Esophagus (tissue), 2 donors: ENCODE measurements around the gene CS. TPM values are rescaled to one million over a fixed set of nuclear protein-coding genes. Genes with fewer than 3 reads are reported as not detected.
"Not testable (repeated sequence)": the region's sequence is repeated elsewhere in the genome, so short reads cannot be mapped to it uniquely, and the experiment has no call there.

Experiments
- H3K27ac ChIP-seq, 2 donors: one replicate each; pipeline ENCODE4 v1.5.1; 2013; ENCODE audit warnings: low read depth in 2 of 2, mild to moderate bottlenecking in 2 of 2, inconsistent platforms in 1 of 2, low read length in 1 of 2, moderate library complexity in 1 of 2
- H3K27me3 ChIP-seq, 2 donors: one replicate each; pipeline ENCODE4 v1.6.1; 2013; ENCODE audit warnings: low read length in 2 of 2, control low read depth in 1 of 2, mild to moderate bottlenecking in 1 of 2; ENCODE audit not compliant: insufficient read depth in 2 of 2, control insufficient read depth in 1 of 2
- H3K36me3 ChIP-seq, 2 donors: one replicate each; pipeline ENCODE4 v1.6.1; 2013; ENCODE audit warnings: low read length in 1 of 2; ENCODE audit not compliant: control insufficient read depth in 2 of 2, insufficient read depth in 2 of 2
- H3K4me1 ChIP-seq, 2 donors: one replicate each; pipeline ENCODE4 v1.6.1; 2013; ENCODE audit warnings: low read length in 1 of 2; ENCODE audit not compliant: control insufficient read depth in 2 of 2, insufficient read depth in 2 of 2
- H3K4me3 ChIP-seq, 2 donors: one replicate each; pipeline ENCODE4 v1.5.1; 2013; ENCODE audit warnings: low read length in 2 of 2, mild to moderate bottlenecking in 2 of 2, low read depth in 1 of 2, moderate library complexity in 1 of 2
- H3K9me3 ChIP-seq, 2 donors: one replicate each; pipeline ENCODE4 v1.6.1; 2013; ENCODE audit warnings: mild to moderate bottlenecking in 2 of 2, low read depth in 1 of 2, low read length in 1 of 2, moderate library complexity in 1 of 2; ENCODE audit not compliant: control insufficient read depth in 2 of 2, insufficient read depth in 1 of 2
- WGBS, 2 donors: extraction: QIAGEN DNeasy Blood & Tissue Kit; methylation state at CpG; one replicate each; pipeline ENCODE4 v1.1.7; 2013; 5-methylcytosine and 5-hydroxymethylcytosine counted together
- polyA plus RNA-seq, 2 donors: library from polyadenylated mRNA; stranded (reverse); fragments of 200-250 nt; gene quantifications; one replicate each; pipeline ENCODE4 v1.2.3, GENCODE V29; 2013
- donor health status: healthy with polysubstance abuse.
- donor health status: Bipolar disorder and iron deficiency.

CS gene
- polyA plus RNA-seq, 2 donors = 53.7 to 98.0 TPM

DNA sequence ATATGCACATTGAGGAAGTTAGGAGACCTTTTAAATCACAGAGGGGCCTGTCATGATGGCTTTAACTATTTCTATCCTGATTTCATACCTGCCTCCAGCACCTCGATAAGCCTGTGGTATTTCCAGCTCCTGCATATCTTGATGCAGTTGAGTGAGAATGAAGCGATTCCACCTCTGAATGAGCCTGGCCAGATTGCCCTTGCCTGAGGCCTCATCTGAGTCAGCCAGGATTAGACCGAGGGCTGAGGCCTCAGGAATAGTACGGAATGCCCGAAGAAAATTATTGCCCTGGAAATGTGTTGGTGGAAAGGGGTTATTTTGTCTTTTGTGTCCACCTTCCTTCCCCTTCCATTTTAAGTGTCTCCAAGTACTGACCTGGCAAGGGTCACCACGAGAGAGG, 24.1 kb upstream of the CS start:
- Histone ChIP-seq H3K9me3 (no peaks in the 10 kb centered on the region), H3K4me1 (no peaks in the 10 kb centered on the region), H3K4me3 (no peak overlapping the region), H3K36me3 (peaks cover 17 to 34% of the 10 kb centered on the region in 2 donors), H3K27me3 (no peaks in the 10 kb centered on the region), H3K27ac (no peak overlapping the region)
- WGBS, 2 donors = 72 to 74% methylated on average over 6 of the region's 6 CpGs

DNA sequence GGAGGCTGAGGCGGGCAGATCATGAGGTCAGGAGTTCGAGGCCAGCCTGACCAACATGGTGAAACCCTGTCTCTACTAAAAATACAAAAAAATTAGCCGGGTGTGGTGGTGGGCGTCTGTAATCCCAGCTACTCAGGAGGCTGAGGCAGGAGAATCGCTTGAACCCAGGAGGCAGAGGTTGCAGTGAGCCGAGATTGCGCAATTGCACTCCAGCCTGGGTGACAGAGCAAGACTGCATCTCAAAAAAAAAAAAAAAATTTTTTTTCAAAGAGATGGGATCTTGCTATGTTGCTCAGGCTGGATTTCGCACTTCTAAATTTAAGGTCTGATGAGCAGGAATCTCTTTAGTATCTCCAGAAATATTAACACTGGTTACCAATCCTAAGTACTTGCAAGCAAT, 21.5 kb upstream of the CS start:
- H3K4me3 ChIP-seq, H3K9me3 ChIP-seq, H3K27me3 ChIP-seq, H3K27ac ChIP-seq, H3K4me1 ChIP-seq: not testable (repeated sequence)
- peaks cover 13 to 25% of the 10 kb centered on the region in 2 donors for H3K36me3 ChIP-seq
- 84 to 98% methylated on average over 8 of the region's 8 CpGs for WGBS, 2 donors

DNA sequence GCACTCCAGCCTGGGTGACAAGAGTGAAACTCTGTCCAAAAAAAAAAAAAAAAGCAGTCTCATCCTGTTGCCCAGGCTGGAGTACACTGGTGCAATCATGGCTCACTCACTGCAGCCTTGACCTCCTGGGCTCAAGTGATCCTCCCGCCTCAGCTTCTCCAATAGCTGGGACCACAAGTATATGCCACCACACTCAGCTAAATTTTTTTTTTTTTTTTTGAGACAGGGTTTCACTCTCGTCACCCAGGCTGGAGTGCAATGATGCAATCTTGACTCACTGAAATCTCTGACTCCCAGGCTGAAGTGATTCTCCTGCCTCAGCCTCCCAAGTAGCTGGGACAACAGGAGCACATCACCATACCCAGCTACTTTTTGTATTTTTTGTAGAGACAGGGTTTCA, 20.9 kb upstream of the CS start:
- Histone ChIP-seq H3K36me3 (peaks cover 13 to 22% of the 10 kb centered on the region in 2 donors), H3K9me3 (no peaks in the 10 kb centered on the region), H3K4me1 (no peaks in the 10 kb centered on the region), H3K27me3 (no peaks in the 10 kb centered on the region), H3K4me3 (no peak overlapping the region), H3K27ac (no peak overlapping the region)
- WGBS, 2 donors = 85 to 91% methylated on average over 2 of the region's 2 CpGs

DNA sequence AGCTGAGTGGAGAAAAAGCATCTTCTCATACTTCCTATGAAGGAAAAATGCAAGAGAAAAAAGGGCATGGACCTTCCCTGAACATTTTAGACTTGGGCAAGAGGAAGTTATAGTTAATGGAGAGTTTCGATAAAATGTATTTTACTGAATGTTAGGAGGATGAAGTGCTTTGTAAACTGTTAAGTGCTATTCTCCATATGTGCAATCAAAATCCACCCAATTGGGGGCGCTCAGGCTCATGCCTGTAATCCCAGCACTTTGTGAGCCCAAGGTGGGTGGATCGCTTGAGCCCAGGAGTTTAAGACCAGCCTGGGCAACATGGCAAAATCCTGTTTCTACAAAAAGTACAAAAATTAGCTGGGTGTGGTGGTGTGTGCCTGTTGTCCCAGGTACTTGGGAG, 17.5 kb upstream of the CS start:
- no peak overlapping the region for H3K27ac ChIP-seq
- 94 to 96% methylated on average over 3 of the region's 3 CpGs for WGBS, 2 donors
- H3K9me3 ChIP-seq = no peaks in the 10 kb centered on the region
- H3K27me3 ChIP-seq = no peaks in the 10 kb centered on the region
- H3K36me3 ChIP-seq = peaks cover 0 to 7% of the 10 kb centered on the region in 2 donors
- H3K4me1 ChIP-seq = peaks cover 2 to 4% of the 10 kb centered on the region in 2 donors
- no peak overlapping the region for H3K4me3 ChIP-seq

DNA sequence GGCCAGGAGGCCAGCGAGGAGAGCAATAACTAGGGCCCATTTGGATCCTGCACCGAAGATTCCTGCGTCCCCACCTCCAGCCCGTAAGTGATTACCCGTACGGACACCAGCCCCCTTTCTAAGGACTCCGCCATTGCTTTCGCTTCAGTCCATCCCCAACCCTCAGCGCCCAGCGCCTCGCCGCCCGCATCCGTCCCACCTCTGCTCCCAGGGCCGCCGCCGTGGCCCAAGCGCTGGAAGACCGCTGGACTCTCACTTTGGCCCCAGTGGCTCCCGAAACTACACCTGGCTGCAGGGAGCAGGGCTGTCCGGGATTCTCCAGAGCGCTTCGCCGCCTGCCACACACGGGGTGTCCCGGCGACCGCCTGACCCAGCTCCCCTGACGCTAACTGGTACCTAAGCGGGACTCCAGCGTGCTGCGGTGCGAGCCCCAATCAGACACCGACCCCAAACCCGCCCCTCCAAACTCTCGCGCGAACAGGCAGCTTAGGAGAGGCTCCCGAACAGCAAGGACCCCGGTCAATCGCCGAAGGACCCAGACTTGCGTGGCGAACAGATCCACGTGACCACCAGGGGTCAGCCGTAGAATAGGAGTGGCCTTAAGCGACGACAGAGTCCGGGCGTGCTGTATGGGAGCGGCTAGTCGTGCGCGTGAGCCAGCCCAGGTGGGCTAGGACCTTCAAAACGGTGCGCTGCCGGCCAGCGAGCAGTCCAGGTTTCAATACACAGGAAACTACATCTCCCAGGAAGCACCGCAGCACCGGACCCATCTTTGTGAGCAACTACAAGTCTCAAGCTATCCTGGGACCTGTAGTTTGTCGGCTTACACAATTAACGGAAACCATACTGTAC, 15.7 kb upstream of the CS start, which contains the start of gene CNPY2:
Gene CNPY2, minus strand, starts transcription at position 367 of the 852 bp plus-strand sequence. CDS start 771 bp downstream, outside the sequence.
- 0% methylated on average over 62 of the region's 62 CpGs for whole genome bisulfite sequencing, 2 donors
- Histone ChIP-seq H3K4me1 (peaks cover 2 to 4% of the 10 kb centered on the region in 2 donors), H3K9me3 (no peaks in the 10 kb centered on the region), H3K4me3 (peak within 1 kb of the TSS; percentile 92 to 98), H3K27me3 (no peaks in the 10 kb centered on the region), H3K36me3 (peaks cover 0 to 4% of the 10 kb centered on the region in 2 donors), H3K27ac (peak within 1 kb of the TSS; percentile 89 to 97)

DNA sequence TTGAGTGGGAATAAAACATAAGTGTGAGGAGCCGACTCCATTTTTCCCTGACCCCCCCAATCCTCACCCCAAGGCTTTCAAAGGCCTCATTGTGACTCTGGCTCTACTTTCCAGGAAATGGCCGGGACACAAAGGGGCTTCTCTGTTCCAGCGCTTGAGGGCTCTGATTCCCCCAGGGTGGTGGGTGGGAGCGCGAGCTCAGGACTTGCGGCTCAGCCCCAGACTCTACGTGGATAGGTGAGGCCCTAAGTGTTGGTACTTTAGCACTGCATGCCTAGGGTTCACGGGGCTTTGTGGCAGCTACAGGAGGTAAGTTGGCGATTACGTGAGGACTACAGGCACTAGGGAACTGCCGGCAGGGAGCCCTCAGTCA, 15.1 kb upstream of the CS start:
- peak overlapping the region; percentile 89 to 97 for H3K27ac ChIP-seq
- peak overlapping the region; percentile 92 to 98 for H3K4me3 ChIP-seq
- no peaks in the 10 kb centered on the region for H3K27me3 ChIP-seq
- WGBS, 2 donors = 1% methylated on average over 11 of the region's 11 CpGs
- peaks cover 3 to 9% of the 10 kb centered on the region in 2 donors for H3K36me3 ChIP-seq
- peaks cover 2 to 4% of the 10 kb centered on the region in 2 donors for H3K4me1 ChIP-seq
- no peaks in the 10 kb centered on the region for H3K9me3 ChIP-seq

DNA sequence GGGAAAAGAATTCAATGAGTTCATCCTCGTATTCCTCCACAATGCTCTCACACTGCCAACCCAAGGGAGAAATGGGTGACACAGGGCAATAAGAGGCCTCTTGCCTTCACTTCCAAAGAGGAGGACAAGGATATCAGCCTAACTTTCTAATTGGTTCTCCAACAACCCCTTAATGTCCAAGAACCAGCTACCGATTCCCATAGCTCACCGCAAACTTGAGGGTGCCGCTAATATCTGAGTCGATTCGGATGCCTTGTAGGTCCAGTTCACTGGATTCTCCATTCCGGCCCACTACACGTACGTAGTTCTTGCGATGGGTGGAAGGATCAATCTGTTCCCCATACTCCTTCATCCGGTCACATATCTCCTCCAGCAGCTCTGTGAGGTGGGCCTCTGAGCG, 10.9 kb upstream of the CS start:
- 94 to 97% methylated on average over 12 of the region's 12 CpGs for WGBS, 2 donors
- H3K36me3 ChIP-seq = peaks cover 3 to 10% of the 10 kb centered on the region in 2 donors
- no peaks in the 10 kb centered on the region for H3K9me3 ChIP-seq
- peaks cover 2 to 4% of the 10 kb centered on the region in 2 donors for H3K4me1 ChIP-seq
- no peak overlapping the region for H3K4me3 ChIP-seq
- no peaks in the 10 kb centered on the region for H3K27me3 ChIP-seq
- H3K27ac ChIP-seq = no peak overlapping the region

DNA sequence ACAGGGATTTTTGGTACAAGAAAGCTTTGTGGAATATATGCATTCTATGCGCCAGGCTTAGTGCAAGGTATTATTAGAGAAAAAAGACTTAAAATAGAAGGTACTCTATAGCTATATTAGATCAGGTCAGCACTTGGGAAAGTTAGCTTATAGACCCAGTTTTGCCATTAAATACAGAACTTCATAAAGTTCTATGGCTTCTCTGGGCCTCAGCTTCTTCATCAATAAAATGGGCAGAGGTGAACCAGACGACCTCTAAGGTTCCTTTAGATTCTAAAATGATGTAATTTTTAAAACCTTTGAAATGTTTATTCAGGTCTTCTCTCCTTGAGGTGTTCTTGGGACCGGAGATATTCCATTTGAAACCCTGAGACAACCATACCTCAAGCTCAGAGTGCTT, 8.6 kb upstream of the CS start:
- peaks cover 3 to 10% of the 10 kb centered on the region in 2 donors for H3K36me3 ChIP-seq
- H3K9me3 ChIP-seq = no peaks in the 10 kb centered on the region
- WGBS, 2 donors = 90 to 92% methylated on average over 3 of the region's 3 CpGs
- H3K27ac ChIP-seq = no peak overlapping the region
- H3K4me1 ChIP-seq = no peaks in the 10 kb centered on the region
- H3K27me3 ChIP-seq = no peaks in the 10 kb centered on the region
- H3K4me3 ChIP-seq = no peak overlapping the region

DNA sequence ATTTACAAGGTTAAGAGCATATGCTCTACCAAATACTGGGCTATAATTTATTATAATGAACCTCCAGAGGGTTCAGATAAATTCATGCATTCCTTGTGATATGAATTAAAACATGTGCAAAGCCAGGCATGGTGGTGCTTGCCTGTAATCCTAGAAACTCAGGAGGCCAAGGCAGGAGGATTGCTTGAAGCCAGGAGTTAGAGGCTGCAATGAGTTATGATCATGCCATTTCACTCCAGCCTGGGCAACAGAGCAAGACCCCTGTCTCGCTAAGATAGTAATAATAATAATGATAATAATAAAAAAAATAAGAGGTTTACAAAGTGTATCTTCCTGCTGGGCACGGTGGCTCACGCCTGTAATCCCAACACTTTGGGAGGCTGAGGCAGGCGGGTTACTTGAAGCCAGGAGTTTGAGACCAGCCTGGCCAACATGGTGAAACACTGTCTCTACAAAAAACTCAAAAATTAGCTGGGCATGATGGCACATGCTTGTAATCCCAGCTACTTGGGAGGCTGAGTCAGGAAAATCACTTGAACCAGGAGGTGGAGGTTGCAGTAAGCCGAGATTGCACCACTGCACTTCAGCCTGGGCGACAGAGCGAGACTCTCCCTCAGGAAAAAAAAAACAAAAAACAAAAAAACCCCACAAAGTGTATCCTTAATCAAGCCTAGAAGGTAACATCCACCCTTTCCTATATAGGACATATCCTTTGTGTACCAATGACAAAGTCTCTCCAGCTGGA, 7.3 kb upstream of the CS start:
- H3K36me3 ChIP-seq = peaks cover 3 to 10% of the 10 kb centered on the region in 2 donors
- H3K27ac ChIP-seq = no peak overlapping the region
- WGBS, 2 donors = 90 to 92% methylated on average over 7 of the region's 7 CpGs
- no peaks in the 10 kb centered on the region for H3K27me3 ChIP-seq
- no peak overlapping the region for H3K4me3 ChIP-seq
- H3K9me3 ChIP-seq = no peaks in the 10 kb centered on the region
- no peaks in the 10 kb centered on the region for H3K4me1 ChIP-seq
